ENCODE results near the gene GLRX2. TPM values are rescaled to one million over a fixed set of nuclear protein-coding genes. Genes with fewer than 3 reads are reported as not detected.
A peak's percentile ranks its signal among the peaks of the same experiment; 100 is the strongest.

Gene GLRX2
- total RNA-seq, 3 donors from 2014 or later = 15.2 to 28.8 (median 23.6) TPM

DNA sequence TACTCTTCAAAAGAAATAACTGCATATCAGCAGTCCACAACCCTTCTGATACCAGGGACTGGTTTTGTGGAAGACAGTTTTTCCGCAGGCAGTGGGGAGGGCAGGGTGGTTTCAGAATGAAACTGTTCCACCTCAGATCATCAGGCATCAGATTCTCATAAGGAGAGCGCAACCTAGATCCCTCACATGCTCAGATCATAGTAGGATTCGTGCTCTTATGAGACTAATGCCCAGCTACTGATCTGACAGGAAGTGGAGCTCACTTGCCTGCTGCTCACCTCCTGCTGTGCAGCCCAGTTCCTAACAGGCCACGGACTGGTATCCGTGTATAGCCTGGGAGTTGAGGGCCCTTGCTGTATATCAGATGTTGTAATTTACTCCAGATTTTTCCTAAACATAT, 34.3 kb downstream of the GLRX2 start:
- ATAC-seq (no peak), DNase-seq (no peak)
- H3K4me1 ChIP-seq (ENCODE audit: low read depth) = peaks cover 4% of the 10 kb centered on the region
- TF ChIP-seq, protein P1, sequence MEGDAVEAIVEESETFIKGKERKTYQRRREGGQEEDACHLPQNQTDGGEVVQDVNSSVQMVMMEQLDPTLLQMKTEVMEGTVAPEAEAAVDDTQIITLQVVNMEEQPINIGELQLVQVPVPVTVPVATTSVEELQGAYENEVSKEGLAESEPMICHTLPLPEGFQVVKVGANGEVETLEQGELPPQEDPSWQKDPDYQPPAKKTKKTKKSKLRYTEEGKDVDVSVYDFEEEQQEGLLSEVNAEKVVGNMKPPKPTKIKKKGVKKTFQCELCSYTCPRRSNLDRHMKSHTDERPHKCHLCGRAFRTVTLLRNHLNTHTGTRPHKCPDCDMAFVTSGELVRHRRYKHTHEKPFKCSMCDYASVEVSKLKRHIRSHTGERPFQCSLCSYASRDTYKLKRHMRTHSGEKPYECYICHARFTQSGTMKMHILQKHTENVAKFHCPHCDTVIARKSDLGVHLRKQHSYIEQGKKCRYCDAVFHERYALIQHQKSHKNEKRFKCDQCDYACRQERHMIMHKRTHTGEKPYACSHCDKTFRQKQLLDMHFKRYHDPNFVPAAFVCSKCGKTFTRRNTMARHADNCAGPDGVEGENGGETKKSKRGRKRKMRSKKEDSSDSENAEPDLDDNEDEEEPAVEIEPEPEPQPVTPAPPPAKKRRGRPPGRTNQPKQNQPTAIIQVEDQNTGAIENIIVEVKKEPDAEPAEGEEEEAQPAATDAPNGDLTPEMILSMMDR (IDR thresholded peaks at IDR 0.05) = no peak
- H3K36me3 ChIP-seq (ENCODE audit: low read depth) = no peaks in the 10 kb centered on the region
- H3K9me3 ChIP-seq = no peaks in the 10 kb centered on the region
- H3K4me3 ChIP-seq = no peak overlapping the region
- intact Hi-C loops (cut with DNase I, micrococcal nuclease) = no loop called here

DNA sequence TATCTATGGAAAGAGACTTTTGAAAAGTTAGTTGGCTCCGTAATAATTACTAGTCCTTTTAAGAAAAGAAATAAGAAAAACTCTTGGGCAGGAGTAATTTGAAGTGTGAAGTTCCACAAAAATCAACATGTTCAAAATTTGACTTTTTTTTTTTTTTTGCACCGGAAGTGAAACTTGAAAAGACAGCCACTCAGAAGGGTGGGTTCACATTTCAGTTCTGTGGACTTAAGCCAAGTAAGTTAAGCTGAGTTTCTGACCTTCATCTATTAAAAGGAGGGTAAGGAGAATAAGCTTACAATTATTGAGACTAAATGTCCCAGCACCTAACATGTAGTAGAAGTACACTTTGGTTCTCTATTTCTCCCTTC, 34.8 kb downstream of the GLRX2 start:
- no peaks in the 10 kb centered on the region for H3K9me3 ChIP-seq
- TF ChIP-seq, protein P1 (IDR thresholded peaks at IDR 0.05) = no peak
- peaks cover 4% of the 10 kb centered on the region for H3K4me1 ChIP-seq (ENCODE audit: low read depth)
- ATAC-seq = no peak
- intact Hi-C loops (cut with DNase I, micrococcal nuclease) = no loop called here
- no peak for DNase-seq
- H3K4me3 ChIP-seq = no peak overlapping the region
- no peaks in the 10 kb centered on the region for H3K36me3 ChIP-seq (ENCODE audit: low read depth)

DNA sequence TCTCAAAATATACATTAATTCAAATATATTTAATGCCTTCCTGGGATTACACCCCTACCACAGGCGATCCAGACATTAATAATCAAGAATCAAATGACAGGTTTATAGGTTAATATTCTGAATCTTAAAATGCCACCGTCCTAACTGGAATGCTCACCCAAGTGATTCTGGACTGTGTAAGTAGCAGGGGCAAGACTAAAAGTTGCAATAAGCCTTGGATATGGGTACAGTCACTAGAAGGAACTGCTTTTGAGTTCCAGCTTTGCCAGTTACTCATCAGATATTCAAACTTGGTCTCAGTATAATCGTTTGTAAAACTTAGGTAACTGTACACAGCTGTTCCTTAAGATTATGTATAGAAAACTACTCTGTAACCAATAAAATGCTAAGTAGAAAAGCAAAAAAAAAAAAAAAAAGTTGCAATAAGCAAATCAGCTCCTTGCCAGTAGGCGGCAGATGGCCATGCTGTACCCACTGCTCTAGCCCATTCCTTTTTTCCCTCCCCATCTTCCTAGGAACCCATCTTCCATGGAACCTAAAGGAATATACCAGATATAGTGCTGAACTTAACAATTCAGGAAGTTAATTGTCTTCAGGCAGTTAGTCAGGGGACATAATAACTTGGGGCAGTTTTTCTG, 35.3 kb downstream of the GLRX2 start:
- Histone ChIP-seq H3K36me3 (ENCODE audit: low read depth) (no peaks in the 10 kb centered on the region), H3K4me3 (no peak overlapping the region), H3K9me3 (no peaks in the 10 kb centered on the region), H3K4me1 (ENCODE audit: low read depth) (peaks cover 4% of the 10 kb centered on the region)
- ATAC-seq = peak; percentile 15
- intact Hi-C loops (cut with DNase I, micrococcal nuclease) = no loop called here
- no peak for DNase-seq
- TF ChIP-seq, protein P1 (IDR thresholded peaks at IDR 0.05) = no peak

DNA sequence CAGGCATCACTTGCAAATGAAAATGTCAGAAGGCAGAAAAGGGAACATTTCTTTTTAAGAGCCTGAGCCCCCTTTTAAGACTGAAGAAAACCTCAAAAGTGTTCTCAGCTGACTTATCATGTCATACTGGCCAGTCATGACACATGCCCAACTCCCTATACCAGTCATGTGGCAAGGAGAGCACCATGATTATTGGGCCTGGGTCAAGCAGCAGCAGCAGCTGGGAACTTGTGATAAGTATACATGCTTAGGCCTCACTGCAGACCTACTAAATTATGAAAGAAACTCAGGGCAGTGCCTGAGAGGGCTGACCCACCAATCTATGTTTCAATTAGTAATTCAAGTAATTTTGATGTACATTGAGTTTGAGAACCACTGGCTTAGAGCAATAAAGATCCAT, 37.2 kb downstream of the GLRX2 start:
- intact Hi-C loops (cut with DNase I, micrococcal nuclease) = no loop called here
- Histone ChIP-seq H3K4me1 (ENCODE audit: low read depth) (peaks cover 4% of the 10 kb centered on the region), H3K4me3 (no peak overlapping the region), H3K36me3 (ENCODE audit: low read depth) (no peaks in the 10 kb centered on the region), H3K9me3 (no peaks in the 10 kb centered on the region)
- DNase-seq (no peak), ATAC-seq (no peak)
- TF ChIP-seq, protein P1 (IDR thresholded peaks at IDR 0.05) = no peak

DNA sequence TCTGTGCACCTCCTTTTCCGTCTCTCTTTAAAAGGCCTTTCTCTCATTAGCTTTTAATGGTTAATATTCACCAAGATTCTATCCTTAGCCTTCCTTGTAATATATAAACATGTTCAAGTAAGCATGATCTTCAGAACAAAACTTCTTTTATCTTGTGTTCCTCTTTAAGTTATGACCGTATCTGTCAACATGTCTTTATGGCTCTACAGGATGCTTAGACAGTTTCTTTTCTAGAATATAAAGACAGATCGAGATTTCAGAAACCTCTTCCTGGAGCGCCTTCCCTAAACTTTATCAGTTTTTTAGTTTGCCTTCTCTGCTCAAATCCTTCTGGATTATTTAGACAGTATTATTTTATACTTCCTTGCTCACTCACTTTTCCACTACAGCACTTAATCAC, 38.6 kb downstream of the GLRX2 start:
- Histone ChIP-seq H3K9me3 (no peaks in the 10 kb centered on the region), H3K4me1 (ENCODE audit: low read depth) (peaks cover 4% of the 10 kb centered on the region), H3K4me3 (no peak overlapping the region), H3K36me3 (ENCODE audit: low read depth) (no peaks in the 10 kb centered on the region)
- intact Hi-C loops (cut with DNase I, micrococcal nuclease) = no loop called here
- ATAC-seq (peak; percentile 23), DNase-seq (no peak)
- TF ChIP-seq, protein P1 (IDR thresholded peaks at IDR 0.05) = no peak

DNA sequence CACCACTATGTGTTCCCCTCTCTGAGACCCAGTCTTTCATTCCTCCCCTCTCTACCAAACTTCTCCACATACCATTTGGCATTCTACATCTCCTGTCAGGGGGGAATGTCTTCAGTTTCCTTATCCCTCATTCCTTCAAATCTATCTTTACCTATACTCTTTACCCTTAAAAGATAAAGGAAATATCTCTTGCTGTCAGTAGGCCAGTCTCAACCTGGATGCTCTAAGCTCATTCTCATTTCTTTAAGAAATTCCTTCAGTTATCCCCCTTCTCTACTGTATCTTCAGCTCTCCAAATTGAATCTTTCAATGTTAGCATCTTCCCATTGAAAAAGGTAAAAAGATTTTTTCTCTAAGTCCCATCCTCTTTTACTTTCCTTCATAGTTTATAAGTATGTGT, 39.3 kb downstream of the GLRX2 start:
- TF ChIP-seq, protein P1 (IDR thresholded peaks at IDR 0.05) = no peak
- H3K36me3 ChIP-seq (ENCODE audit: low read depth) = no peaks in the 10 kb centered on the region
- ATAC-seq (no peak), DNase-seq (no peak)
- no peaks in the 10 kb centered on the region for H3K9me3 ChIP-seq
- no peak overlapping the region for H3K4me3 ChIP-seq
- intact Hi-C loops (cut with DNase I, micrococcal nuclease) = no loop called here
- peaks cover 7% of the 10 kb centered on the region for H3K4me1 ChIP-seq (ENCODE audit: low read depth)

Measured in mucosa of descending colon (tissue), 3 donors.